Stomach (tissue), 9 donors: ENCODE measurements around the gene CDHR4. TPM values are rescaled to one million over a fixed set of nuclear protein-coding genes. Genes with fewer than 3 reads are reported as not detected.
"Not testable (repeated sequence)": the region's sequence is repeated elsewhere in the genome, so short reads cannot be mapped to it uniquely, and the experiment has no call there.

Experiments
- DNase-seq, 2 donors: peaks; one replicate each; pipeline versions ENCODE4 v3.0.0 to v3.0.0-alpha.2; 2013 to 2019
- H3K27ac ChIP-seq, 5 donors: fragments of 200-600 bp in 4 of 5; sonication (generic) in 4 of 5; one replicate each; pipeline ENCODE4 v1.5.1; 2013 to 2019; ENCODE audit warnings: mild to moderate bottlenecking in 1 of 5, moderate library complexity in 1 of 5
- H3K27me3 ChIP-seq, 3 donors: fragments of 200-600 bp; sonication (generic); one replicate each; pipeline ENCODE4 v1.5.1; 2017 to 2019; ENCODE audit warnings: mixed run types in 1 of 3
- H3K36me3 ChIP-seq, 4 donors: fragments of 200-600 bp; sonication (generic); 1 replicate in 3 of 4; 2 replicates in 1 of 4; pipeline ENCODE4 v1.5.1; 2016 to 2019
- H3K4me1 ChIP-seq, 4 donors: fragments of 200-600 bp; sonication (generic); one replicate each; pipeline ENCODE4 v1.5.1; 2016 to 2019
- H3K4me3 ChIP-seq, 4 donors: fragments of 200-600 bp; sonication (generic) in 3 of 4; one replicate each; pipeline ENCODE4 v1.5.1; 2016 to 2019; ENCODE audit warnings: mild to moderate bottlenecking in 1 of 4
- H3K9me3 ChIP-seq, 4 donors: fragments of 200-600 bp; sonication (generic); one replicate each; pipeline ENCODE4 v1.5.1; 2016 to 2019
- EP300 ChIP-seq: sonication (generic); formaldehyde crosslinking; IDR thresholded peaks from one replicate; pipeline ENCODE4 v1.6.1; 2017; ENCODE audit warnings: antibody characterized with exemption
- POLR2A ChIP-seq, 4 donors: fragments of 450-650 bp; IDR thresholded peaks; one replicate each; pipeline ENCODE4 v1.6.1; 2016; ENCODE audit warnings: antibody characterized with exemption in 4 of 4, control low read depth in 2 of 4, mild to moderate bottlenecking in 1 of 4, moderate library complexity in 1 of 4
- POLR2AphosphoS5 ChIP-seq, 3 donors: sonication (generic); formaldehyde crosslinking; IDR thresholded peaks; one replicate each; pipeline ENCODE4 v1.6.1; 2016; ENCODE audit warnings: antibody characterized with exemption in 3 of 3
- WGBS, 5 donors: extraction: QIAGEN DNeasy Blood & Tissue Kit in 3 of 5; methylation state at CpG; one replicate each; pipeline versions ENCODE4 v1.1.5 to v1.1.7; 2013 to 2018; 5-methylcytosine and 5-hydroxymethylcytosine counted together
- intact Hi-C: fragments of 100-400 bp; cut with DNase I; formaldehyde crosslinking; loops from one replicate; pipeline ENCODE4 v1.15.1; 2023; ENCODE audit warnings: low total_unique reads
- polyA plus RNA-seq, 3 donors: library from polyadenylated mRNA; stranded (reverse); fragments of 200-250 nt; gene quantifications; one replicate each; pipeline ENCODE4 v1.2.3, GENCODE V29; 2013
- total RNA-seq, 5 donors: library from RNA; depleted of rRNA; stranded (reverse); fragments of >200 nt; gene quantifications; one replicate each; pipeline versions ENCODE4 v1.1.0 to v1.2.3, GENCODE V29; 2014 to 2016
- TF ChIP-seq, protein P1 (sequence below), 7 experiments: fragments of 450-650 bp in 4 of 7; fragments of 200-600 bp in 3 of 7; sonication (generic) in 3 of 7; IDR thresholded peaks; one replicate each; pipeline ENCODE4 v1.5.1; 2016 to 2019; ENCODE audit warnings: antibody characterized with exemption in 7 of 7, control low read depth in 2 of 7, mild to moderate bottlenecking in 1 of 7
- donor health status: healthy with polysubstance abuse.
- donor health status: Bipolar disorder and iron deficiency.
- donor health status: healthy.

The CDHR4 gene
- total and polyA plus RNA-seq, 8 donors, result under 0.01 to 0.73 (median 0.18) TPM; not detected in 5

DNA sequence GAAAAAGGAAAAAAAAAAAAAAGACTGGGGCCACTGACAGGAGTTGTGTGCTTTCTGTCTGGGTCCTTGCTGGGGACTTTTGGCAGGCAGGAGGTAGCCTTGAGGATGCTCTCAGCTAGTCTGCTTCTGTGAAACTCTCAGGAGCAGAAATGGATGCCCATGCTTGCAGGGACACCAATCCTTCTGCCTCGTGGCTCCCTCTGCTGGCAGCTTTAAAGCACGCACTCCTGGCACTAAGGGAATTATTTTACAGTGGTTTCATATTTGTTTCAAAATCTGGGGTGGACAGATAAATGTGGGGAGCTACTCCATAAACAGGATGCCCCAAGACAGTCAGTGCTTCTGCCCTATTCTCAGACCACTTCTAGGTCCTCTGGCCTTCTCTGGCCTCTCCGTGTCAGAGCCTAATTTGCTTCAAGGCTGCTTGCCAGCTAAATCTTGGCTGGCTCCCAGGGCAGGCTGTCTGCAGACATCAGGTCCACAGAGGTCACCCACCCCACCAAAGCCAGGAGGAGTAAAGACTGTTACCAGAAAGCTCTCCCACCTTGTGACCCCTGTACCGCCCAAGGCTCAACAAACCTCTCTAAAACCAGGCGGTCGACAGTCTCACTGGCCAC is 39.6 kb upstream of the CDHR4 start:
- Histone ChIP-seq H3K4me3 (no peak overlapping the region), H3K4me1 (peaks cover 0 to 21% (median 12%) of the 10 kb centered on the region in 4 donors)
- WGBS, 5 donors, result 36 to 44% (median 41%) methylated on average over 6 of the region's 6 CpGs

DNA sequence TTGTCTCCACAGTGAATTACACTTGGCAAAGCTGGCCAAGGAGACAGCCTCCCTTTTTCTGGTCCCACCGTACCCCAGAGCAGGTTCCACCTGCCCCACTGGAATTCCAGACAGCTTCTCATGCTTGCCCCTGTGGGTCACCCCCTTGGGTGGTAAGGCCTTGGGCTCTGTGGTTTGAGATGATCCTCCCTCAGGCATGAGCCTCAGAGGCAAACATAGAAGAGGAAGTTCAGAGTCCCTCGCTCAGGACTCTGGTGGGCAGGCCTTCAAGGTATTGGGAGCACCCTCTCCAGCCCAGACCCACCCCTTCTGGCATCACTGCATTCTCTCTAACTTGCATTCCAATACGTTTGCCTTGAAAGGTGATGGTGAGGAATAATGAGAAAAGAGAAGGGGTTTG is 31.7 kb upstream of the CDHR4 start:
- Histone ChIP-seq H3K4me1 (no peaks in the 10 kb centered on the region), H3K27ac (no peak overlapping the region), H3K4me3 (no peak overlapping the region), H3K27me3 (no peaks in the 10 kb centered on the region), H3K36me3 (peaks cover 0 to 30% (median 20%) of the 10 kb centered on the region in 4 donors), H3K9me3 (no peaks in the 10 kb centered on the region)
- DNase-seq, result no peak
- TF ChIP-seq, protein P1, sequence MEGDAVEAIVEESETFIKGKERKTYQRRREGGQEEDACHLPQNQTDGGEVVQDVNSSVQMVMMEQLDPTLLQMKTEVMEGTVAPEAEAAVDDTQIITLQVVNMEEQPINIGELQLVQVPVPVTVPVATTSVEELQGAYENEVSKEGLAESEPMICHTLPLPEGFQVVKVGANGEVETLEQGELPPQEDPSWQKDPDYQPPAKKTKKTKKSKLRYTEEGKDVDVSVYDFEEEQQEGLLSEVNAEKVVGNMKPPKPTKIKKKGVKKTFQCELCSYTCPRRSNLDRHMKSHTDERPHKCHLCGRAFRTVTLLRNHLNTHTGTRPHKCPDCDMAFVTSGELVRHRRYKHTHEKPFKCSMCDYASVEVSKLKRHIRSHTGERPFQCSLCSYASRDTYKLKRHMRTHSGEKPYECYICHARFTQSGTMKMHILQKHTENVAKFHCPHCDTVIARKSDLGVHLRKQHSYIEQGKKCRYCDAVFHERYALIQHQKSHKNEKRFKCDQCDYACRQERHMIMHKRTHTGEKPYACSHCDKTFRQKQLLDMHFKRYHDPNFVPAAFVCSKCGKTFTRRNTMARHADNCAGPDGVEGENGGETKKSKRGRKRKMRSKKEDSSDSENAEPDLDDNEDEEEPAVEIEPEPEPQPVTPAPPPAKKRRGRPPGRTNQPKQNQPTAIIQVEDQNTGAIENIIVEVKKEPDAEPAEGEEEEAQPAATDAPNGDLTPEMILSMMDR (IDR thresholded peaks at IDR 0.05), result no peak
- no peak for TF ChIP-seq POLR2AphosphoS5 (IDR thresholded peaks at IDR 0.05)
- no peak for TF ChIP-seq EP300
- TF ChIP-seq POLR2A (IDR thresholded peaks at IDR 0.05), result no peak
- WGBS, 5 donors, result 58 to 93% (median 75%) methylated on average over 3 of the region's 3 CpGs
- intact Hi-C loops, result loop anchor here (10.0 kb wide), 1 partner anchor 117 kb away; the partner anchor contains the start of gene AMIGO3

More for the DNA sequence above, 39.6 kb upstream of the CDHR4 start:
- DNase-seq, result peak; percentile 81 to 94
- intact Hi-C loops, result loop anchor here (2.0 to 10.0 kb wide), 2 partner anchors 36 to 124 kb away; partner anchors contain the start of genes AMIGO3 and INKA1
- H3K36me3 ChIP-seq, result peaks cover 0 to 5% (median 0%) of the 10 kb centered on the region in 4 donors
- H3K27me3 ChIP-seq, result no peaks in the 10 kb centered on the region
- peak overlapping the region in 1 of 5 donors; percentile 11 for H3K27ac ChIP-seq
- H3K9me3 ChIP-seq, result no peaks in the 10 kb centered on the region
- TF ChIP-seq POLR2A (IDR thresholded peaks at IDR 0.05) (no peak), EP300 (no peak), POLR2AphosphoS5 (IDR thresholded peaks at IDR 0.05) (peak in 1 of 3 donors; percentile 73)
- TF ChIP-seq, protein P1 (IDR thresholded peaks at IDR 0.05), result peak in 5 of 7 experiments; percentile 82 to 92 (median 83)

DNA sequence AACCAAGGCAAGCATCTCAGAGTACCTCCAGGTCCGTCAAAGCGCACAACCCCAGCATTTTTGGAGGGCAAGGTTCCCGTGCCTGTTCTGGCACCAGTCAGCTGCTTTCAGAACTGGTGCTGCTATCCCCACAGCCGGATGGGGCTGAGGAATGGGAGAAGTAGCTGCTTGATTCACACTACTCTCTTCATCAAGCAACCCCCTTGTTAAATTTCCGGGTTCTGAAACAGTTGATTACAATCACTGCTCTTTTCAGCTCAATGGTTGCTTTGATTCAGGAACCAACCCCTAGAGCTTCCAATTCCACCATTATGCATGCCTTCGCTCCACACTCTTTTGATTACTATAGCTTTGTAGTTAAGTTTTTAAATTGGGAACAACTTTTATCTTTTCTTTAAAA is 26.3 kb upstream of the CDHR4 start:
- no peak for DNase-seq
- TF ChIP-seq POLR2AphosphoS5 (IDR thresholded peaks at IDR 0.05) (no peak), POLR2A (IDR thresholded peaks at IDR 0.05) (no peak), EP300 (no peak)
- TF ChIP-seq, protein P1 (IDR thresholded peaks at IDR 0.05), result no peak
- no peaks in the 10 kb centered on the region for H3K27me3 ChIP-seq

DNA sequence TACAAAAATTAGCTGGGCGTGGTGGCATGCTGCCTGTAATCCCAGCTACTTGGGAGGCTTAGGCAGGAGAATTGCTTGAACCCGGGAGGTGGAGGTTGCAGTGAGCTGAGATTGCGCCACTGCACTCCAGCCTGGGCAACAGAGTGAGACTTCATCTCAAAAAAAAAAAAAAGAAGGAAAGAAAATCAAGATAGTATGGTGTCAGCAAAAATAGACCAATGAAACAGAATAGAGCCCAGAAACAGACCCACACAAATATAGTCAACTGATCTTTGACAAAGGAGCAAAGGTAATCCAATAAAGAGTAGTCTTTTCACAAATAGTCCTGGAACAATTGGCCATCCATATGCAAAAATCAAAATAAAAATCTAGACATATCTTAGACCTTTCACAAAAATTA is 23.5 kb upstream of the CDHR4 start:
- DNase-seq, intact Hi-C loops, H3K27me3 ChIP-seq, H3K4me3 ChIP-seq, H3K36me3 ChIP-seq, H3K9me3 ChIP-seq, H3K27ac ChIP-seq, H3K4me1 ChIP-seq: not testable (repeated sequence)
- WGBS, 5 donors, result 67 to 97% (median 86%) methylated on average over 3 of the region's 3 CpGs

More for the DNA sequence above, 26.3 kb upstream of the CDHR4 start:
- intact Hi-C loops, result no loop called here
- Histone ChIP-seq H3K4me1 (no peaks in the 10 kb centered on the region), H3K9me3 (no peaks in the 10 kb centered on the region), H3K4me3 (no peak overlapping the region), H3K27ac (no peak overlapping the region), H3K36me3 (peaks cover 0 to 27% (median 15%) of the 10 kb centered on the region in 4 donors)
- 53 to 77% (median 70%) methylated on average over 6 of the region's 6 CpGs for WGBS, 5 donors
